HG02970 (cell line): ENCODE data around the gene ASB15.
"Not testable (repeated sequence)": the region's sequence is repeated elsewhere in the genome, so short reads cannot be mapped to it uniquely, and the experiment has no call there.

Experiments
- ATAC-seq: cut with Tn5 transposase; IDR thresholded peaks from one replicate; pipeline ENCODE4 v1.9.1; 2021; ENCODE audit warnings: mild to moderate bottlenecking, moderate library complexity, moderate number of reproducible peaks; ENCODE audit not compliant: unreplicated experiment, low FRiP score

ASB15 gene

GRCh38 chr7:123634011-123634573 is 32.5 kb downstream of the ASB15 start:
- ATAC-seq = not testable (repeated sequence)

- no peak for ATAC-seq
These were observed 34.1 kb downstream of the ASB15 start for GRCh38 chr7:123635551-123636359.

- ATAC-seq = no peak
These were observed 35.6 kb downstream of the ASB15 start for GRCh38 chr7:123637203-123637602.

GRCh38 chr7:123637878-123638277 is 36.3 kb downstream of the ASB15 start:
- ATAC-seq = no peak

GRCh38 chr7:123639631-123640030 is 38.0 kb downstream of the ASB15 start:
- no peak for ATAC-seq

GRCh38 chr7:123640583-123640982 is 39.0 kb downstream of the ASB15 start:
- no peak for ATAC-seq

GRCh38 chr7:123641901-123642300 is 40.3 kb downstream of the ASB15 start:
- no peak for ATAC-seq

GRCh38 chr7:123643495-123644441 is 42.1 kb downstream of the ASB15 start:
- ATAC-seq = no peak

GRCh38 chr7:123645516-123645915 is 43.9 kb downstream of the ASB15 start:
- no peak for ATAC-seq

GRCh38 chr7:123647106-123647730 is 45.6 kb downstream of the ASB15 start:
- ATAC-seq = no peak

GRCh38 chr7:123649964-123650363 is 48.3 kb downstream of the ASB15 start:
- ATAC-seq = no peak

- no peak for ATAC-seq
These were observed 49.0 kb downstream of the ASB15 start for GRCh38 chr7:123650595-123650994.

GRCh38 chr7:123652406-123652805 is 50.8 kb downstream of the ASB15 start:
- no peak for ATAC-seq

GRCh38 chr7:123653162-123653561 is 51.5 kb downstream of the ASB15 start:
- no peak for ATAC-seq

GRCh38 chr7:123655614-123656013 is 54.0 kb downstream of the ASB15 start, which contains the start of gene LMOD2:
TSS of gene LMOD2 (plus strand) at chr7:123655866. CDS start at chr7:123655964, 98 bp downstream.
- no peak for ATAC-seq

GRCh38 chr7:123656544-123657303 is 55.1 kb downstream of the ASB15 start:
- no peak for ATAC-seq

- ATAC-seq = no peak
These were observed 55.7 kb downstream of the ASB15 start for GRCh38 chr7:123657304-123657685.

GRCh38 chr7:123658023-123658422 is 56.4 kb downstream of the ASB15 start:
- ATAC-seq = no peak

GRCh38 chr7:123660514-123661354 is 59.1 kb downstream of the ASB15 start:
- ATAC-seq = no peak
